HEK293 (cell line): ENCODE data around the gene SYT14.

Source experiments
- CTCF ChIA-PET: fragments of 350-600 bp; formaldehyde crosslinking; extraction: SDS; loops from one replicate; lab custom pipeline; 2021; ENCODE audit warnings: antibody characterized with exemption; lab: Yijun Ruan, JAX
- POLR2A ChIA-PET: fragments of 300-600 bp; formaldehyde crosslinking; extraction: SDS; loops from one replicate; lab custom pipeline; 2020; ENCODE audit warnings: antibody characterized with exemption, inconsistent platforms; lab: Yijun Ruan, JAX
- H3K27ac ChIP-seq: fragments of 200-500 bp; sonication (Bioruptor generic); 2 replicates; pipeline ENCODE4 v1.5.1; 2014; ENCODE audit warnings: low read depth, low read length, control low read depth, inconsistent platforms; ENCODE audit errors: extremely low read depth
- H3K36me3 ChIP-seq, 2 experiments: fragments of 200-500 bp in 1 of 2; sonication (Bioruptor generic) in 1 of 2; 1 replicate in 1 of 2; 2 replicates in 1 of 2; pipeline ENCODE4 v1.5.1; 2014 to 2017; ENCODE audit warnings: inconsistent platforms in 2 of 2, low read length in 2 of 2; ENCODE audit not compliant: control insufficient read depth in 2 of 2, insufficient read depth in 1 of 2
- H3K4me1 ChIP-seq: fragments of 200-500 bp; sonication (Bioruptor generic); 2 replicates; pipeline ENCODE4 v1.5.1; 2014; ENCODE audit warnings: mild to moderate bottlenecking, low read length, inconsistent platforms; ENCODE audit not compliant: control insufficient read depth, insufficient read depth
- H3K4me3 ChIP-seq: 2 replicates; pipeline ENCODE4 v1.5.1; 2011; ENCODE audit warnings: low read depth, mild to moderate bottlenecking, control low read depth, low read length, moderate library complexity
- H3K9me3 ChIP-seq: fragments of 200-500 bp; sonication (Bioruptor generic); 2 replicates; pipeline ENCODE4 v1.5.1; 2014; ENCODE audit warnings: low read depth, low read length, inconsistent platforms; ENCODE audit not compliant: control insufficient read depth, insufficient read depth
- GLIS1 ChIP-seq: fragments of 450-650 bp; formaldehyde crosslinking; IDR thresholded peaks from 2 replicates; pipeline ENCODE4 v1.5.1; 2016; ENCODE audit warnings: missing biosample characterization, missing genetic modification characterization
- KLF10 ChIP-seq: fragments of 450-650 bp; IDR thresholded peaks from 2 replicates; pipeline ENCODE4 v1.5.1; 2018; ENCODE audit warnings: missing biosample characterization, mild to moderate bottlenecking, missing genetic modification characterization
- OVOL3 ChIP-seq: fragments of 450-650 bp; formaldehyde crosslinking; IDR thresholded peaks from 2 replicates; pipeline ENCODE4 v1.5.1; 2016; ENCODE audit warnings: missing biosample characterization, missing genetic modification characterization
- PATZ1 ChIP-seq: fragments of 450-650 bp; formaldehyde crosslinking; IDR thresholded peaks from 2 replicates; pipeline ENCODE4 v1.5.1; 2016; ENCODE audit warnings: missing biosample characterization, missing genetic modification characterization
- PRDM1 ChIP-seq: fragments of 450-650 bp; formaldehyde crosslinking; IDR thresholded peaks from 2 replicates; pipeline ENCODE4; 2016; ENCODE audit warnings: missing biosample characterization, missing genetic modification characterization
- SALL2 ChIP-seq: fragments of 450-650 bp; formaldehyde crosslinking; IDR thresholded peaks from 2 replicates; pipeline ENCODE4 v1.5.0; 2017; ENCODE audit warnings: missing biosample characterization, mild to moderate bottlenecking, missing genetic modification characterization, borderline replicate concordance
- ZBTB6 ChIP-seq: fragments of 450-650 bp; formaldehyde crosslinking; IDR thresholded peaks from 2 replicates; pipeline ENCODE4 v1.5.1; 2017; ENCODE audit warnings: missing biosample characterization, missing genetic modification characterization
- ZNF114 ChIP-seq: fragments of 450-650 bp; formaldehyde crosslinking; IDR thresholded peaks from 2 replicates; pipeline ENCODE4 v1.5.0; 2017; ENCODE audit warnings: missing biosample characterization, missing genetic modification characterization
- ZNF138 ChIP-seq: fragments of 450-650 bp; formaldehyde crosslinking; IDR thresholded peaks from 2 replicates; pipeline ENCODE4 v1.5.1; 2016; ENCODE audit warnings: missing biosample characterization, missing genetic modification characterization, borderline replicate concordance
- ZNF146 ChIP-seq: fragments of 450-650 bp; formaldehyde crosslinking; IDR thresholded peaks from 2 replicates; pipeline ENCODE4 v1.5.1; 2016; ENCODE audit warnings: missing biosample characterization, missing genetic modification characterization
- ZNF148 ChIP-seq: fragments of 450-650 bp; formaldehyde crosslinking; IDR thresholded peaks from 2 replicates; pipeline ENCODE4 v1.5.0; 2017; ENCODE audit warnings: missing biosample characterization, missing genetic modification characterization, borderline replicate concordance
- ZNF174 ChIP-seq: fragments of 450-650 bp; formaldehyde crosslinking; IDR thresholded peaks from 2 replicates; pipeline ENCODE4 v1.5.0; 2017; ENCODE audit warnings: missing biosample characterization, mild to moderate bottlenecking, missing genetic modification characterization
- ZNF18 ChIP-seq: fragments of 450-650 bp; formaldehyde crosslinking; IDR thresholded peaks from 2 replicates; pipeline ENCODE4 v1.5.1; 2016; ENCODE audit warnings: missing biosample characterization, missing genetic modification characterization
- ZNF184 ChIP-seq: fragments of 450-650 bp; IDR thresholded peaks from 2 replicates; pipeline ENCODE4 v1.5.1; 2018; ENCODE audit warnings: missing biosample characterization, mild to moderate bottlenecking, missing genetic modification characterization
- ZNF19 ChIP-seq: fragments of 450-650 bp; formaldehyde crosslinking; IDR thresholded peaks from 2 replicates; pipeline ENCODE4; 2016; ENCODE audit warnings: missing biosample characterization, missing genetic modification characterization, low read depth
- ZNF202 ChIP-seq: fragments of 450-650 bp; formaldehyde crosslinking; IDR thresholded peaks from 2 replicates; pipeline ENCODE4 v1.5.1; 2016; ENCODE audit warnings: missing biosample characterization, missing genetic modification characterization, borderline replicate concordance
- ZNF23 ChIP-seq: fragments of 450-650 bp; formaldehyde crosslinking; IDR thresholded peaks from 2 replicates; pipeline ENCODE4 v1.5.1; 2016; ENCODE audit warnings: missing biosample characterization, missing genetic modification characterization, borderline replicate concordance
- ZNF302 ChIP-seq: fragments of 450-650 bp; formaldehyde crosslinking; IDR thresholded peaks from 2 replicates; pipeline ENCODE4 v1.5.1; 2016; ENCODE audit warnings: missing biosample characterization, missing genetic modification characterization, low read depth
- ZNF37A ChIP-seq: fragments of 450-650 bp; IDR thresholded peaks from 2 replicates; pipeline ENCODE4 v1.5.1; 2018; ENCODE audit warnings: missing biosample characterization, missing genetic modification characterization
- ZNF48 ChIP-seq: fragments of 450-650 bp; formaldehyde crosslinking; IDR thresholded peaks from 2 replicates; pipeline ENCODE4 v1.5.1; 2016; ENCODE audit warnings: missing biosample characterization, missing genetic modification characterization
- ZNF530 ChIP-seq: fragments of 450-650 bp; formaldehyde crosslinking; IDR thresholded peaks from 2 replicates; pipeline ENCODE4 v1.5.1; 2016; ENCODE audit warnings: low read depth, missing biosample characterization, missing genetic modification characterization
- ZNF544 ChIP-seq: fragments of 450-650 bp; formaldehyde crosslinking; IDR thresholded peaks from 2 replicates; pipeline ENCODE4 v1.5.0; 2017; ENCODE audit warnings: missing biosample characterization, missing genetic modification characterization
- ZNF558 ChIP-seq: fragments of 450-650 bp; formaldehyde crosslinking; IDR thresholded peaks from 2 replicates; pipeline ENCODE4 v1.5.1; 2016; ENCODE audit warnings: missing biosample characterization, missing genetic modification characterization
- ZNF629 ChIP-seq: fragments of 450-650 bp; formaldehyde crosslinking; IDR thresholded peaks from 2 replicates; pipeline ENCODE4 v1.5.1; 2017; ENCODE audit warnings: missing biosample characterization, missing genetic modification characterization
- ZNF654 ChIP-seq: fragments of 450-650 bp; formaldehyde crosslinking; IDR thresholded peaks from 2 replicates; pipeline ENCODE4 v1.5.1; 2016; ENCODE audit warnings: low read depth, missing biosample characterization, missing genetic modification characterization
- ZNF776 ChIP-seq: fragments of 450-650 bp; formaldehyde crosslinking; IDR thresholded peaks from 2 replicates; pipeline ENCODE4 v1.5.0; 2017; ENCODE audit warnings: missing biosample characterization, missing genetic modification characterization, borderline replicate concordance
- ZNF785 ChIP-seq: fragments of 450-650 bp; formaldehyde crosslinking; IDR thresholded peaks from 2 replicates; pipeline ENCODE4 v1.5.1; 2016; ENCODE audit warnings: missing biosample characterization, missing genetic modification characterization
- ZSCAN23 ChIP-seq: fragments of 450-650 bp; formaldehyde crosslinking; IDR thresholded peaks from 2 replicates; pipeline ENCODE4 v1.5.1; 2016; ENCODE audit warnings: missing biosample characterization, missing genetic modification characterization

SYT14 gene

GRCh38 chr1:209948155-209948554, 10.1 kb downstream of the SYT14 start (continued):
- TF ChIP-seq ZNF148 (tag by site-specific recombination) (no peak), ZNF174 (tag by site-specific recombination) (no peak), GLIS1 (no peak), PRDM1 (no peak)

DNA sequence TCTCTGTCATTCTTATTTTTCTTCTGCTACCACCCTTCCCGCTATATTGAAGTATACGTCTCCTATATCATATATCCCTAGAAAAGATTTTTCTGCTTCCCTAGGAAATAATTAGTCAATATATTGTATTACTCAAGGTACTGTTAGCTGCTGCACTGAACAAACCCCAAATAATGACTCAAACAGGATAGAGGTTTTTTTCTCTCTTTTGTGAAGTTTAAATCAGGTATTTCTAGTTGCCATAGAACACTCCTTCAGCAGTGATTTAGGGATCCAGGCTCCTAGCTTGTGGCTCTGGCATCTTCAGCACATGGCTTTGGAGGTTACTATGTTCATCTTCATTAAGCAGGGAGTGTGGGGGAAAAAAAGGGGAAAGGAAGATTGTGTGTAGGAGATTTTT, 18.1 kb downstream of the SYT14 start:
- no peak overlapping the region for H3K27ac ChIP-seq
- no peak for TF ChIP-seq ZNF184
- no peak for TF ChIP-seq ZNF48 (tag by site-specific recombination)
- TF ChIP-seq ZBTB6 (tag by site-specific recombination) = no peak
- no peak for TF ChIP-seq ZNF23 (tag by site-specific recombination)
- no peak for TF ChIP-seq ZNF530 (tag by site-specific recombination)
- no peak for TF ChIP-seq ZNF19
- no peak for TF ChIP-seq ZNF18 (tag by site-specific recombination)
- no peak for TF ChIP-seq OVOL3 (tag by site-specific recombination)
- no peak for TF ChIP-seq ZNF37A (tag by site-specific recombination)
- TF ChIP-seq PATZ1 (tag by site-specific recombination) = no peak
- TF ChIP-seq, all 188 proteins: peak for 0
- Histone ChIP-seq H3K4me1 (no peaks in the 10 kb centered on the region), H3K4me3 (no peak overlapping the region), H3K36me3 (no peaks in the 10 kb centered on the region), H3K9me3 (no peaks in the 10 kb centered on the region)
- ChIA-PET CTCF (no interaction called here), POLR2A (no interaction called here)

GRCh38 chr1:209959623-209960022, 21.6 kb downstream of the SYT14 start:
- CTCF ChIA-PET = no interaction called here
- TF ChIP-seq ZNF138 (tag by site-specific recombination) (no peak), ZBTB6 (tag by site-specific recombination) (no peak), ZNF202 (no peak), ZSCAN23 (tag by site-specific recombination) (no peak), SALL2 (tag by site-specific recombination) (no peak), ZNF146 (no peak), ZNF629 (no peak), ZNF530 (tag by site-specific recombination) (no peak), ZNF558 (tag by site-specific recombination) (no peak), ZNF776 (tag by site-specific recombination) (no peak), ZNF544 (tag by site-specific recombination) (no peak), ZNF114 (tag by site-specific recombination) (no peak), ZNF302 (tag by site-specific recombination) (no peak), ZNF785 (tag by site-specific recombination) (no peak), KLF10 (tag by site-specific recombination) (no peak), ZNF654 (tag by site-specific recombination) (no peak)
- POLR2A ChIA-PET = no interaction called here
- no peak overlapping the region for H3K27ac ChIP-seq
- H3K36me3 ChIP-seq = no peaks in the 10 kb centered on the region
- H3K9me3 ChIP-seq = no peaks in the 10 kb centered on the region
- H3K4me3 ChIP-seq = no peak overlapping the region
- H3K4me1 ChIP-seq = 0 out of 2 replicates have a peak, but pooled peaks cover 2% of the 10 kb centered on the region
